Common myeloid progenitor, CD34-positive (primary cell): ENCODE measurements around the gene KIAA0232.
A peak's percentile ranks its signal among the peaks of the same experiment; 100 is the strongest.

ENCODE experiments used
- CTCF ChIA-PET: fragments of 350-600 bp; sonication (Branson Sonifier 250); formaldehyde crosslinking; loops from one replicate; lab custom pipeline; 2021; ENCODE audit warnings: antibody characterized with exemption; lab: Charles Lee
- POLR2A ChIA-PET: fragments of 350-600 bp; sonication (Branson Sonifier 250); formaldehyde crosslinking; loops from one replicate; lab custom pipeline; 2021; ENCODE audit warnings: antibody characterized with exemption; lab: Charles Lee
- DNase-seq, 3 donors: peaks; one replicate each; pipeline versions ENCODE4 v3.0.0 to v3.0.0-alpha.2; 2013
- H3K27ac ChIP-seq, 2 experiments: 1 replicate in 1 of 2; 2 replicates in 1 of 2; pipeline ENCODE4 v1.7.0; 2013; ENCODE audit warnings: inconsistent platforms in 2 of 2, low read length in 2 of 2, mild to moderate bottlenecking in 2 of 2, low read depth in 1 of 2, moderate library complexity in 1 of 2; ENCODE audit not compliant: severe bottlenecking in 2 of 2, insufficient read depth in 1 of 2, poor library complexity in 1 of 2
- H3K27me3 ChIP-seq, 5 experiments: replicated peaks in 2 of 5; 1 replicate in 3 of 5; 2 replicates in 2 of 5; pipeline versions ENCODE4 v1.6.1 to v1.7.0; 2013; ENCODE audit warnings: low read length in 4 of 5, mild to moderate bottlenecking in 2 of 5, moderate library complexity in 2 of 5, inconsistent platforms in 1 of 5; ENCODE audit not compliant: insufficient read depth in 5 of 5, control insufficient read depth in 4 of 5
- H3K36me3 ChIP-seq, 4 experiments: 1 replicate in 2 of 4; 2 replicates in 2 of 4; pipeline versions ENCODE4 v1.6.1 to v1.7.0; 2013; ENCODE audit warnings: low read length in 3 of 4, control low read depth in 1 of 4, mild to moderate bottlenecking in 1 of 4; ENCODE audit not compliant: control insufficient read depth in 4 of 4, insufficient read depth in 4 of 4
- H3K4me1 ChIP-seq, 4 experiments: 1 replicate in 3 of 4; 2 replicates in 1 of 4; pipeline versions ENCODE4 v1.6.1 to v1.7.1; 2013; ENCODE audit warnings: low read length in 3 of 4, mild to moderate bottlenecking in 3 of 4, control low read depth in 1 of 4, inconsistent platforms in 1 of 4, moderate library complexity in 1 of 4; ENCODE audit not compliant: control insufficient read depth in 4 of 4, insufficient read depth in 4 of 4; ENCODE audit errors: control extremely low read depth in 1 of 4
- H3K4me3 ChIP-seq, 7 experiments: 1 replicate in 4 of 7; 2 replicates in 3 of 7; pipeline versions ENCODE4 v1.5.1 to v1.7.0; 2013; ENCODE audit warnings: mild to moderate bottlenecking in 7 of 7, low read length in 6 of 7, moderate library complexity in 6 of 7, inconsistent platforms in 2 of 7, low read depth in 2 of 7, control low read depth in 1 of 7; ENCODE audit not compliant: insufficient read depth in 4 of 7, control insufficient read depth in 1 of 7; ENCODE audit errors: extremely low read depth in 1 of 7
- H3K9me3 ChIP-seq, 5 experiments: 1 replicate in 4 of 5; 2 replicates in 1 of 5; pipeline versions ENCODE4 v1.6.1 to v1.7.1; 2013; ENCODE audit warnings: low read length in 4 of 5, mild to moderate bottlenecking in 2 of 5, inconsistent platforms in 1 of 5, low read depth in 1 of 5, moderate library complexity in 1 of 5; ENCODE audit not compliant: control insufficient read depth in 4 of 5, insufficient read depth in 2 of 5; ENCODE audit errors: control extremely low read depth in 1 of 5
- WGBS: methylation state at CpG from one replicate; pipeline ENCODE4 v1.1.5; 2013; ENCODE audit not compliant: insufficient coverage; 5-methylcytosine and 5-hydroxymethylcytosine counted together

KIAA0232 gene

DNA sequence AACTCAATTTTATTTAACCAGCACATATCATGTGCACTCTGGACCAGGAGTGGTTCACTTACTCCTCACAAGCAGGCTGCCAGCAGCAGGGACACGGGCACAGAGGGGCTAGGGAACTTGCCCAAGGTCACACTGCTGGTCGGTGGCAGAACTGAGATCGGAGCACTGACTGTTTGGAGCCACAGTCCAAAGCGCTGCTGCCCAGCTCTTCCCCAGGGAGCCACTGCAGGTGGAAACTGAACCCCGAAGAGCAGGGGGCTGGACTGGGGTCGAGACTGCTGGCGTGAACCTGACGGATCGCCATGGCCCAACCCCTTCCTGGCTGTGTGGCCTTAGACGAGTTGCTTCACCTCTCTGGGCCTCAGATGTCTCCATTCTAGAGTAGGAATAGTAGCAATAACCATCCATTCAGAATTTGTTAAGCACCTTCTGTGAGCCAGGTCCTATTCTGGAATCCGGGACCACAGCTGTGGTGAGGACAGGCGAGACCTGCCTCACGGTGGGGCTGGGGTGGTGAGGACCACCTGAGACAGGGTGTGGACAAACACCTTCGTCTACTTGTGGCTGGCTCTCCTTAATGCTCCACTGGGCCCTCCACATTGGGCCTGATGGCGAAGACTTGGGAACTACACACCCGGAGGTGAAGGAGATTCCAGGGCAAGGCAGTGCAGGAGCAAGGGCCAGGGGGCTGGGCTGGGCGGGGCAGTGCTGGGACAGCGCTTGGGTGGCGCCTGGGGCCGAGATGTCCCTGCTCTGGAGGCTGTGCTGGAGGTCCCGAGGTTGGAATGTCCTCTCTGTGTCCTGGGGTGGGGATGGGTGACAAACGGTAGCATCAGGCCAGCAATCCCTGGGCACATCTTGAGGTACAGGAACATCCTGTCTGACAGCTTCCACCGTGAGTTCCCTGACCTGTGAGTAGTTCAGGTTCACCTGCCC is 32.0 kb upstream of the KIAA0232 start:
- WGBS = 93% methylated on average over 13 of the region's 23 CpGs
- no peaks in the 10 kb centered on the region for H3K27me3 ChIP-seq
- DNase-seq = no peak
- CTCF ChIA-PET = interaction anchor here (0.6 kb wide), 1 partner anchor 29 kb away, joined by 3 read pairs; no protein-coding TSS in a partner anchor
- H3K9me3 ChIP-seq = no peaks in the 10 kb centered on the region
- no peak overlapping the region for H3K4me3 ChIP-seq
- POLR2A ChIA-PET = no interaction called here
- H3K27ac ChIP-seq = no peak overlapping the region
- no peaks in the 10 kb centered on the region for H3K36me3 ChIP-seq
- H3K4me1 ChIP-seq = peaks cover 0 to 20% (median 8%) of the 10 kb centered on the region in 4 experiments

DNA sequence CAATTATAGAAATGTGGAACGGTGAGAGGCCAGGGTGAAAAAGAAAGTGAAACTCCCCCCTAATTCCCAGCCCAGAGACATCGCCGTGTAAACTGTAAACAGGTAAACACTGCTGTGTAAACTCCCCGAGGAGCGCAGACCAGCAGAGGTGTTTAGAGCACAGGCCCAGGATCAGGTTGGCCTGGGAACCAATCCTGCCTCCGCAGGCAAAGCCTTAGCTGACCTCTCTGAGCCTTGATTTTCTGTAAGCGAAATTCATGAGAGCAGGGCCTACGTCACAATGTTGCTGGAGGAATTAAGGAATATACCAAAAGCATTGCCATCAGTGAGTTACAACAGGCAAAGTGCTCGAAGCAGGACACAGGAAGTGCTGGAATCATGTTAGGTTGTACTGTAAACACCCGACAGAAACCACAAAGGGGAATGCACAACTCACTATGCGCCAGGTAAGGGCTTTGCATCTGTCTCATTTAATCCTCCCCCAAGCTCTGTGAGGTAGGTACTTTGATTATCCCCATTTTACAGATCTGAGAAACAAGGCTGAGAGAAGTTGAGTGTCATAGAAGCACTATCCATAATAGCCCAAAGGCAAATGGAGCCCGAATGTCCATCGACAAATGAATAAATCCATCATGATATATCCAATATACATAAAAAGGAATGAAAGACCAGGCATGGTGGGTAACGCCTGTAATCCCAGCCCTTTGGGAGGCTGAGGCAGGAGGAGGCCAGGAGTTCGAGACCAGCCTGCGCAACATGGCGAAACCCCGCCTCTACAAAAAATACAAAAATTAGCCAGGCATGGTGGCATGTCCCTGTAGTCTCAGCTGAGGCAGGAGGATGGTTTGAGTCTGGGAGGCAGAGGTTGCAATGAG is 30.7 kb upstream of the KIAA0232 start:
- Histone ChIP-seq H3K4me1 (peaks cover 0 to 20% (median 8%) of the 10 kb centered on the region in 4 experiments), H3K27ac (peak overlapping the region in 1 of 2 experiments; percentile 53), H3K36me3 (no peaks in the 10 kb centered on the region), H3K27me3 (no peaks in the 10 kb centered on the region), H3K9me3 (no peaks in the 10 kb centered on the region), H3K4me3 (no peak overlapping the region)
- DNase-seq = no peak
- ChIA-PET POLR2A (no interaction called here), CTCF (no interaction called here)
- 86% methylated on average over 10 of the region's 18 CpGs for whole genome bisulfite sequencing

DNA sequence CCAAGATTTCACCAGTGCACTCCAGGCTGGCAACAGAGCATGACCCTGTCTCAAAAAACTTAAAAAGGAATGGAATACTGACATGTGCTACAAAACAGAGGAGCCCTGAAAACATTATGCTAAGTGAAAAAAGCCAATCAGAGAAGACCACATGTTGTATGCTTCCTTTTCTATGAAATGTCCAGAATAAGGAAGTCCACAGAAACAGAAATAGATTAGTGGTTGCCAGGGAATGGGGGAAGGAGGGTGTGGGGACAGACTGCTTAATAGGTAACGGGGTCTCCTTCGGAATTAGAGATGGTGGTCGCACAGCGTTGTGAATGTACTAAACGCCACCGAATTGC is 30.1 kb upstream of the KIAA0232 start:
- POLR2A ChIA-PET = no interaction called here
- Histone ChIP-seq H3K4me1 (peaks cover 0 to 20% (median 8%) of the 10 kb centered on the region in 4 experiments), H3K27me3 (no peaks in the 10 kb centered on the region), H3K4me3 (no peak overlapping the region), H3K27ac (peak overlapping the region in 1 of 2 experiments; percentile 43), H3K36me3 (no peaks in the 10 kb centered on the region), H3K9me3 (no peaks in the 10 kb centered on the region)
- CTCF ChIA-PET = no interaction called here
- DNase-seq = peak in 2 of 3 donors; percentile 62 to 75
- 44% methylated on average over 4 of the region's 6 CpGs for WGBS

GRCh38 chr4:6753103-6753560 is 29.4 kb upstream of the KIAA0232 start:
- no peak for DNase-seq
- CTCF ChIA-PET = no interaction called here
- WGBS = 97% methylated on average over 18 of the region's 18 CpGs
- no peaks in the 10 kb centered on the region for H3K27me3 ChIP-seq
- no peaks in the 10 kb centered on the region for H3K9me3 ChIP-seq
- H3K4me1 ChIP-seq = peaks cover 0 to 20% (median 8%) of the 10 kb centered on the region in 4 experiments
- no peaks in the 10 kb centered on the region for H3K36me3 ChIP-seq
- POLR2A ChIA-PET = no interaction called here
- H3K4me3 ChIP-seq = no peak overlapping the region
- peak overlapping the region in 1 of 2 experiments; percentile 43 for H3K27ac ChIP-seq

DNA sequence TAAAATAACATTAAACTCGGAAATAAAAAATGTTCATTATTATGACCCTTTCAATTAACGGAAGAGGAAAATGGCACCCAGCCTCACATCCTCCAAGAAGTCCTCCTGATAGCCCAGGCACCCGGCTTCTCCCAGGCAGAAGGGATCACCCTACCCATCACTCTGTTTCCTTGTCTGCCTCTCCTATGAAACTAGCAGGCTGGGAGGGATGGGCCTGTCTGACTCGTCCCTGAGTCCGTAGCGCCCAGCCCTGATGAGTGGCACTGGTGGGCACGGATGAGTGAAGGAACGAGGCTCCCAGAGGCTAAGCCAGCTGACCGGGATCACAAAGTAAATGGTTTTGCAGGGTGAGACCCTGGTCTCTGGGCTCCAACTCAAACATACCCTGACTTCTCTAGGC is 28.6 kb upstream of the KIAA0232 start:
- no peaks in the 10 kb centered on the region for H3K36me3 ChIP-seq
- no peaks in the 10 kb centered on the region for H3K9me3 ChIP-seq
- H3K4me1 ChIP-seq = peaks cover 0 to 20% (median 8%) of the 10 kb centered on the region in 4 experiments
- WGBS = 79% methylated on average over 7 of the region's 9 CpGs
- CTCF ChIA-PET = no interaction called here
- POLR2A ChIA-PET = no interaction called here
- no peak for DNase-seq
- H3K4me3 ChIP-seq = no peak overlapping the region
- no peak overlapping the region for H3K27ac ChIP-seq
- no peaks in the 10 kb centered on the region for H3K27me3 ChIP-seq

GRCh38 chr4:6754481-6755087 is 27.9 kb upstream of the KIAA0232 start:
- Histone ChIP-seq H3K27me3 (no peaks in the 10 kb centered on the region), H3K9me3 (no peaks in the 10 kb centered on the region), H3K36me3 (no peaks in the 10 kb centered on the region), H3K27ac (no peak overlapping the region), H3K4me3 (no peak overlapping the region), H3K4me1 (peaks cover 0 to 20% (median 8%) of the 10 kb centered on the region in 4 experiments)
- WGBS = 100% methylated on average over 1 of the region's 3 CpGs
- no peak for DNase-seq
- ChIA-PET CTCF (no interaction called here), POLR2A (no interaction called here)
